ENCODE measurements around the gene AGPAT4. TPM values are rescaled to one million over a fixed set of nuclear protein-coding genes. Genes with fewer than 3 reads are reported as not detected.
"Not testable (repeated sequence)": the region's sequence is repeated elsewhere in the genome, so short reads cannot be mapped to it uniquely, and the experiment has no call there.

AGPAT4 gene
- total RNA-seq, 4 donors from 2014 or later: 1.0 to 17.4 (median 6.4) TPM

GRCh38 chr6:161130541-161130940 is 143.3 kb downstream of the AGPAT4 start:
- H3K9me3 ChIP-seq: no peaks in the 10 kb centered on the region
- H3K4me1 ChIP-seq: no peaks in the 10 kb centered on the region
- H3K4me3 ChIP-seq: no peak overlapping the region
- WGBS, 2 donors: 81 to 93% methylated on average over 5 to 7 of the region's 7 CpGs
- intact Hi-C loops (cut with DNase I): no loop called here
- H3K27me3 ChIP-seq: no peaks in the 10 kb centered on the region
- H3K27ac ChIP-seq: no peak overlapping the region
- TF ChIP-seq POLR2A (IDR thresholded peaks at IDR 0.05): no peak
- TF ChIP-seq CTCF (IDR thresholded peaks at IDR 0.05): no peak
- peaks cover 0 to 84% (median 0%) of the 10 kb centered on the region in 3 donors for H3K36me3 ChIP-seq
- no peak for DNase-seq

GRCh38 chr6:161128680-161129196 is 145.1 kb downstream of the AGPAT4 start:
- Histone ChIP-seq H3K27ac (no peak overlapping the region), H3K9me3 (peaks cover 0 to 4% (median 0%) of the 10 kb centered on the region in 3 donors), H3K36me3 (peaks cover 0 to 88% (median 0%) of the 10 kb centered on the region in 3 donors), H3K27me3 (no peaks in the 10 kb centered on the region), H3K4me1 (no peaks in the 10 kb centered on the region), H3K4me3 (no peak overlapping the region)
- intact Hi-C loops (cut with DNase I): no loop called here
- TF ChIP-seq POLR2A (IDR thresholded peaks at IDR 0.05) (no peak), CTCF (IDR thresholded peaks at IDR 0.05) (no peak)
- 79 to 82% methylated on average over 9 to 12 of the region's 12 CpGs for WGBS, 2 donors
- no peak for DNase-seq

GRCh38 chr6:161128230-161128629 is 145.6 kb downstream of the AGPAT4 start:
- Histone ChIP-seq H3K27ac (no peak overlapping the region), H3K9me3 (peaks cover 0 to 9% (median 1%) of the 10 kb centered on the region in 3 donors), H3K4me1 (no peaks in the 10 kb centered on the region), H3K36me3 (peaks cover 0 to 93% (median 0%) of the 10 kb centered on the region in 3 donors), H3K27me3 (no peaks in the 10 kb centered on the region), H3K4me3 (no peak overlapping the region)
- WGBS, 2 donors: 82 to 94% methylated on average over 2 of the region's 2 CpGs
- TF ChIP-seq CTCF (IDR thresholded peaks at IDR 0.05): no peak
- no peak for TF ChIP-seq POLR2A (IDR thresholded peaks at IDR 0.05)
- no peak for DNase-seq
- intact Hi-C loops (cut with DNase I): no loop called here

GRCh38 chr6:161127071-161127740 is 146.7 kb downstream of the AGPAT4 start:
- 60 to 92% methylated on average over 1 to 5 of the region's 7 CpGs for WGBS, 2 donors
- intact Hi-C loops (cut with DNase I): no loop called here
- peaks cover 0 to 94% (median 0%) of the 10 kb centered on the region in 3 donors for H3K36me3 ChIP-seq
- no peak for DNase-seq
- H3K27ac ChIP-seq: no peak overlapping the region
- peaks cover 4 to 19% (median 4%) of the 10 kb centered on the region in 3 donors for H3K9me3 ChIP-seq
- no peaks in the 10 kb centered on the region for H3K27me3 ChIP-seq
- TF ChIP-seq POLR2A (IDR thresholded peaks at IDR 0.05) (no peak), CTCF (IDR thresholded peaks at IDR 0.05) (no peak)
- H3K4me3 ChIP-seq: no peak overlapping the region
- no peaks in the 10 kb centered on the region for H3K4me1 ChIP-seq

- Histone ChIP-seq H3K4me3 (no peak overlapping the region), H3K36me3 (peaks cover 0 to 97% (median 0%) of the 10 kb centered on the region in 3 donors), H3K4me1 (no peaks in the 10 kb centered on the region), H3K9me3 (peaks cover 4 to 25% (median 4%) of the 10 kb centered on the region in 3 donors), H3K27ac (no peak overlapping the region), H3K27me3 (no peaks in the 10 kb centered on the region)
- DNase-seq: no peak
- WGBS, 2 donors: 90 to 97% methylated on average over 2 of the region's 2 CpGs
- intact Hi-C loops (cut with DNase I): no loop called here
- TF ChIP-seq POLR2A (IDR thresholded peaks at IDR 0.05) (no peak), CTCF (IDR thresholded peaks at IDR 0.05) (no peak)
These were observed 148.3 kb downstream of the AGPAT4 start for GRCh38 chr6:161125591-161125990.

GRCh38 chr6:161123319-161123718 is 150.5 kb downstream of the AGPAT4 start:
- H3K27ac ChIP-seq; H3K27me3 ChIP-seq; intact Hi-C loops (cut with DNase I); DNase-seq; H3K4me3 ChIP-seq; H3K4me1 ChIP-seq: not testable (repeated sequence)
- Histone ChIP-seq H3K9me3 (peaks cover 4 to 25% (median 4%) of the 10 kb centered on the region in 3 donors), H3K36me3 (peaks cover 0 to 98% (median 5%) of the 10 kb centered on the region in 3 donors)
